Body of pancreas (tissue), 4 donors: ENCODE measurements around the gene CCDC3. TPM values are rescaled to one million over a fixed set of nuclear protein-coding genes. Genes with fewer than 3 reads are reported as not detected.

Source experiments
- ATAC-seq: fragments of 150-250 bp; one replicate; pipeline ENCODE4 v1.9.1; 2016
- DNase-seq, 4 donors: peaks; one replicate each; pipeline ENCODE4 v3.0.0-alpha.2; 2019
- H3K27ac ChIP-seq, 4 donors: fragments of 200-600 bp; sonication (generic); 1 replicate in 3 of 4; 2 replicates in 1 of 4; pipeline versions ENCODE4 v1.5.1 to v1.6.1; 2016 to 2019; ENCODE audit warnings: mild to moderate bottlenecking in 1 of 4, mixed read lengths in 1 of 4, moderate library complexity in 1 of 4
- H3K27me3 ChIP-seq, 2 donors: fragments of 200-600 bp; sonication (generic); one replicate each; pipeline ENCODE4 v1.6.0; 2016; ENCODE audit warnings: mild to moderate bottlenecking in 1 of 2
- H3K36me3 ChIP-seq, 2 donors: fragments of 200-600 bp; sonication (generic); replicated peaks in 1 of 2; 2 replicates each; pipeline ENCODE4 v1.5.1; 2016; ENCODE audit warnings: low read depth in 2 of 2; ENCODE audit not compliant: insufficient read depth in 1 of 2
- H3K4me1 ChIP-seq: fragments of 200-600 bp; sonication (generic); one replicate; pipeline ENCODE4 v1.6.0; 2016
- H3K4me3 ChIP-seq, 2 donors: fragments of 200-600 bp; sonication (generic); 1 replicate in 1 of 2; 2 replicates in 1 of 2; pipeline ENCODE4 v1.5.1; 2016 to 2019
- H3K9me3 ChIP-seq, 3 donors: fragments of 200-600 bp; sonication (generic); 1 replicate in 2 of 3; 2 replicates in 1 of 3; pipeline ENCODE4 v1.5.1; 2016
- CTCF ChIP-seq, 7 experiments: fragments of 450-650 bp in 4 of 7; fragments of 200-600 bp in 3 of 7; sonication (generic) in 3 of 7; IDR thresholded peaks; one replicate each; pipeline ENCODE4 v1.5.1; 2016 to 2019; ENCODE audit warnings: antibody characterized with exemption in 7 of 7
- POLR2A ChIP-seq, 3 donors: fragments of 450-650 bp; IDR thresholded peaks; one replicate each; pipeline ENCODE4 v1.6.1; 2016; ENCODE audit warnings: antibody characterized with exemption in 3 of 3, mild to moderate bottlenecking in 2 of 3
- WGBS, 2 donors: methylation state at CpG; one replicate each; pipeline ENCODE4 v1.1.5; 2017; 5-methylcytosine and 5-hydroxymethylcytosine counted together
- intact Hi-C: fragments of 100-400 bp; cut with DNase I; formaldehyde crosslinking; loops from one replicate; pipeline ENCODE4 v1.15.1; 2023
- total RNA-seq, 2 donors: library from RNA; depleted of rRNA; stranded (reverse); fragments of >200 nt; gene quantifications; one replicate each; pipeline ENCODE4 v1.1.0, GENCODE V29; 2016

Gene CCDC3
- total RNA-seq, 2 donors from 2014 or later: 2.1 to 17.1 TPM

- Histone ChIP-seq H3K4me3 (no peak overlapping the region), H3K27me3 (no peaks in the 10 kb centered on the region), H3K9me3 (no peaks in the 10 kb centered on the region), H3K27ac (no peak overlapping the region), H3K36me3 (no peaks in the 10 kb centered on the region), H3K4me1 (no peaks in the 10 kb centered on the region)
- WGBS, 2 donors: 66 to 67% methylated on average over 5 to 6 of the region's 6 CpGs
- intact Hi-C loops: no loop called here
- no peak for ATAC-seq
- no peak for DNase-seq
- TF ChIP-seq POLR2A (IDR thresholded peaks at IDR 0.05) (no peak), CTCF (IDR thresholded peaks at IDR 0.05) (no peak)
These were observed 81.9 kb downstream of the CCDC3 start for GRCh38 chr10:12919574-12919973.

- ATAC-seq: no peak
- intact Hi-C loops: no loop called here
- 80 to 96% methylated on average over 4 of the region's 4 CpGs for WGBS, 2 donors
These were observed 84.9 kb downstream of the CCDC3 start for GRCh38 chr10:12916587-12916986.

GRCh38 chr10:12915637-12916168 is 85.8 kb downstream of the CCDC3 start:
- Histone ChIP-seq H3K4me3 (no peak overlapping the region), H3K27me3 (no peaks in the 10 kb centered on the region), H3K9me3 (no peaks in the 10 kb centered on the region), H3K27ac (no peak overlapping the region), H3K4me1 (no peaks in the 10 kb centered on the region), H3K36me3 (no peaks in the 10 kb centered on the region)
- TF ChIP-seq POLR2A (IDR thresholded peaks at IDR 0.05) (no peak), CTCF (IDR thresholded peaks at IDR 0.05) (no peak)
- intact Hi-C loops: no loop called here
- no peak for DNase-seq
- 91 to 95% methylated on average over 2 to 3 of the region's 3 CpGs for WGBS, 2 donors
- ATAC-seq: no peak

More at GRCh38 chr10:12916587-12916986, 84.9 kb downstream of the CCDC3 start:
- H3K4me1 ChIP-seq: no peaks in the 10 kb centered on the region
- H3K9me3 ChIP-seq: no peaks in the 10 kb centered on the region
- no peaks in the 10 kb centered on the region for H3K27me3 ChIP-seq
- TF ChIP-seq CTCF (IDR thresholded peaks at IDR 0.05) (no peak), POLR2A (IDR thresholded peaks at IDR 0.05) (no peak)
- no peak for DNase-seq
- no peaks in the 10 kb centered on the region for H3K36me3 ChIP-seq
- H3K27ac ChIP-seq: no peak overlapping the region
- H3K4me3 ChIP-seq: no peak overlapping the region

GRCh38 chr10:12914111-12914510 is 87.4 kb downstream of the CCDC3 start:
- TF ChIP-seq CTCF (IDR thresholded peaks at IDR 0.05) (no peak), POLR2A (IDR thresholded peaks at IDR 0.05) (no peak)
- Histone ChIP-seq H3K9me3 (no peaks in the 10 kb centered on the region), H3K36me3 (no peaks in the 10 kb centered on the region), H3K4me3 (no peak overlapping the region), H3K27ac (no peak overlapping the region), H3K4me1 (no peaks in the 10 kb centered on the region), H3K27me3 (no peaks in the 10 kb centered on the region)
- no peak for DNase-seq
- ATAC-seq: no peak
- intact Hi-C loops: no loop called here
- 69 to 80% methylated on average over 2 of the region's 2 CpGs for WGBS, 2 donors

- DNase-seq (no peak), ATAC-seq (no peak)
- 75 to 78% methylated on average over 3 of the region's 3 CpGs for WGBS, 2 donors
- no peaks in the 10 kb centered on the region for H3K27me3 ChIP-seq
- no peak for TF ChIP-seq POLR2A (IDR thresholded peaks at IDR 0.05)
- TF ChIP-seq CTCF (IDR thresholded peaks at IDR 0.05): no peak
- no peaks in the 10 kb centered on the region for H3K36me3 ChIP-seq
- no peak overlapping the region for H3K27ac ChIP-seq
- H3K4me1 ChIP-seq: no peaks in the 10 kb centered on the region
- intact Hi-C loops: no loop called here
- no peaks in the 10 kb centered on the region for H3K9me3 ChIP-seq
- H3K4me3 ChIP-seq: no peak overlapping the region
These were observed 89.7 kb downstream of the CCDC3 start for GRCh38 chr10:12911795-12912194.
